Right atrium auricular region (tissue), 2 donors: Measurements from ENCODE around the gene COBL. TPM values are rescaled to one million over a fixed set of nuclear protein-coding genes. Genes with fewer than 3 reads are reported as not detected.

Experiments used
- DNase-seq: peaks from one replicate; pipeline ENCODE4 v3.0.0-alpha.2; 2019; ENCODE audit warnings: low spot score
- H3K27ac ChIP-seq, 2 donors: fragments of 200-600 bp; sonication (generic); 1 replicate in 1 of 2; 2 replicates in 1 of 2; pipeline ENCODE4 v1.5.1; 2016 to 2019
- H3K27me3 ChIP-seq, 2 donors: fragments of 200-600 bp; sonication (generic); one replicate each; pipeline versions ENCODE4 v1.5.1 to v1.6.0; 2017 to 2019
- H3K36me3 ChIP-seq: fragments of 200-600 bp; sonication (generic); one replicate; pipeline ENCODE4 v1.5.1; 2016
- H3K4me1 ChIP-seq, 2 donors: fragments of 200-600 bp; sonication (generic); one replicate each; pipeline versions ENCODE4 v1.5.1 to v1.6.0; 2017 to 2019
- H3K4me3 ChIP-seq, 2 donors: fragments of 200-600 bp; sonication (generic); 1 replicate in 1 of 2; 2 replicates in 1 of 2; pipeline ENCODE4 v1.5.1; 2017 to 2019; ENCODE audit warnings: mild to moderate bottlenecking in 1 of 2, moderate library complexity in 1 of 2
- H3K9me3 ChIP-seq, 2 donors: fragments of 200-600 bp; sonication (generic); one replicate each; pipeline ENCODE4 v1.5.1; 2019
- total RNA-seq, 2 donors: library from RNA; depleted of rRNA; stranded (reverse); fragments of >200 nt; gene quantifications; one replicate each; pipeline ENCODE4 v1.1.0, GENCODE V29; 2016
- TF ChIP-seq, protein P1 (sequence below), 2 donors: fragments of 200-600 bp; sonication (generic); IDR thresholded peaks; one replicate each; pipeline ENCODE4 v1.5.1; 2019; ENCODE audit warnings: antibody characterized with exemption in 2 of 2

Gene COBL
- total RNA-seq, 2 donors from 2014 or later = 26.3 to 31.4 TPM

GRCh38 chr7:51259766-51260165 lies 56.8 kb downstream of the COBL start:
- Histone ChIP-seq H3K4me1 (peaks cover 0 to 39% of the 10 kb centered on the region in 2 donors), H3K27ac (no peak overlapping the region)
- no peak for DNase-seq

DNA sequence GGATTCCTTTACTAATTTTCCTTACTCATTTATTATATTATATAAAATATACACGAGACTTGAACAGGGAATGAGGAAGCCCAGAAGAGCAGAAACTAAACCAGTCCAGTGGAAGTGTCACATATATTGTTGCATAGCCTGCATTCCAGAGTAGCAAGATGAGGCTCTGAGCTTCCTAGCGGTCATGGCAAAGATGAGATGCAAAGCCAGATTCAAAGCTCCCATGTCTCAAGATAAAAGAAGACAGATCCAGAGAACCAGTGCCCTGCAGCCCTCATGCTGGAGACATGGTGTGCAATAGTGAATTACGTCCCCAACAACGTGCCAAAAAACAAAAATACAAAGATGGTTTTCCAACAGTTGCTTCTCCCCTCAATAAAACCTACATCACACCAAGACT lies 59.7 kb downstream of the COBL start:
- no peaks in the 10 kb centered on the region for H3K9me3 ChIP-seq
- TF ChIP-seq, protein P1, sequence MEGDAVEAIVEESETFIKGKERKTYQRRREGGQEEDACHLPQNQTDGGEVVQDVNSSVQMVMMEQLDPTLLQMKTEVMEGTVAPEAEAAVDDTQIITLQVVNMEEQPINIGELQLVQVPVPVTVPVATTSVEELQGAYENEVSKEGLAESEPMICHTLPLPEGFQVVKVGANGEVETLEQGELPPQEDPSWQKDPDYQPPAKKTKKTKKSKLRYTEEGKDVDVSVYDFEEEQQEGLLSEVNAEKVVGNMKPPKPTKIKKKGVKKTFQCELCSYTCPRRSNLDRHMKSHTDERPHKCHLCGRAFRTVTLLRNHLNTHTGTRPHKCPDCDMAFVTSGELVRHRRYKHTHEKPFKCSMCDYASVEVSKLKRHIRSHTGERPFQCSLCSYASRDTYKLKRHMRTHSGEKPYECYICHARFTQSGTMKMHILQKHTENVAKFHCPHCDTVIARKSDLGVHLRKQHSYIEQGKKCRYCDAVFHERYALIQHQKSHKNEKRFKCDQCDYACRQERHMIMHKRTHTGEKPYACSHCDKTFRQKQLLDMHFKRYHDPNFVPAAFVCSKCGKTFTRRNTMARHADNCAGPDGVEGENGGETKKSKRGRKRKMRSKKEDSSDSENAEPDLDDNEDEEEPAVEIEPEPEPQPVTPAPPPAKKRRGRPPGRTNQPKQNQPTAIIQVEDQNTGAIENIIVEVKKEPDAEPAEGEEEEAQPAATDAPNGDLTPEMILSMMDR (IDR thresholded peaks at IDR 0.05) = no peak
- no peak for DNase-seq
- H3K27ac ChIP-seq = no peak overlapping the region
- no peaks in the 10 kb centered on the region for H3K27me3 ChIP-seq
- peaks cover 0 to 21% of the 10 kb centered on the region in 2 donors for H3K4me1 ChIP-seq
- H3K4me3 ChIP-seq = no peak overlapping the region
- H3K36me3 ChIP-seq = no peaks in the 10 kb centered on the region

More at GRCh38 chr7:51259766-51260165, 56.8 kb downstream of the COBL start:
- Histone ChIP-seq H3K4me3 (no peak overlapping the region), H3K9me3 (no peaks in the 10 kb centered on the region), H3K36me3 (no peaks in the 10 kb centered on the region), H3K27me3 (no peaks in the 10 kb centered on the region)
- TF ChIP-seq, protein P1 (IDR thresholded peaks at IDR 0.05) = no peak

DNA sequence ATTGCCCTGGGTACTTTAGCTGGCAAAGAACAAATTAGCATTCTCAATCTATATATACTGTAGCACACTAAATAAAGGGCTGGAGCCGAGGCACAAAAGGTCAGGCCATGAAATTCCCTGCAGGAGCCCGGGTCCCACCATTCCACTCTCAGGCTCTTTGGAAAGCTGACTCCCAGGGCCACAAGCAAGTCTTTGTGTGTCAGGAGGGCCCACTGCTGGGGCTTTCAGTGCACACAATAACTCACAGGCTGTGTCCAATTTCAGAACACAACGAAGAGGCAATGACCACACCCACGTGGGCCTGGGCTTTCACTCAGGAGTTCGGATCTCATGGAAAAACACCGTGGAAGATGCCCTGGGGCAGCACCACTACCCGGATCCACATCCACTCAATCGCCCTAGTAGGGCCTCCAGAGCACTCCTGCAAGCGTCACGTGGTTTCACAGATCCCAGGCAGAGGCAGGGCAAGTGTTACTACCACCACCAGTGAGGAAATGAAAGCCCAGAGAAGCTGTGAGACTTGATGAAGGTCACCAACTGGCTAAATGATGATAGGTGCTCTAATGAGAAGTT lies 60.3 kb downstream of the COBL start:
- Histone ChIP-seq H3K27ac (peak overlapping the region; percentile 15 to 58), H3K27me3 (no peaks in the 10 kb centered on the region), H3K36me3 (no peaks in the 10 kb centered on the region), H3K4me3 (no peak overlapping the region), H3K4me1 (peaks cover 0 to 18% of the 10 kb centered on the region in 2 donors), H3K9me3 (no peaks in the 10 kb centered on the region)
- peak; percentile 53 for DNase-seq
- TF ChIP-seq, protein P1 (IDR thresholded peaks at IDR 0.05) = no peak

- Histone ChIP-seq H3K27ac (peak overlapping the region; percentile 15 to 58), H3K4me3 (no peak overlapping the region), H3K4me1 (peaks cover 0 to 15% of the 10 kb centered on the region in 2 donors), H3K36me3 (no peaks in the 10 kb centered on the region), H3K9me3 (no peaks in the 10 kb centered on the region), H3K27me3 (no peaks in the 10 kb centered on the region)
- DNase-seq = peak; percentile 40
- TF ChIP-seq, protein P1 (IDR thresholded peaks at IDR 0.05) = no peak
Observed at GRCh38 chr7:51255536-51256208, 60.9 kb downstream of the COBL start.

DNA sequence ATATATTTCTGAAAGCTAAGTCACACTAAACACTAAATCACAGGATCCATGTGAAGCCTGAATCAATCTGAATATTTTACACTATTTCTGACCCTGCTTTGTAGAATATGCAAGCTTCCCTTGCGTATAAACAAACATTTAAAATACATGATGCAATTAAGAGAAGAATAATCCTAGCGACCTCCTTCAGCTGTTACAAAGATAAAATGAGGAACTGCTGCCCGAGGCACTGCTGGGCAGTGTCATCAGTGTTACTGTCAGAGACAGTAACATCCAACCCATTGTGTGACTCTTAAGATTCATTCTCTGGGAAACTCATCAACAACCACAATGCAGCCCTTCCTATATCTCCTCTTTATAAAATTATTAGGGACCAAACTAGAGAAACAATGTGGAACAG lies 61.6 kb downstream of the COBL start:
- TF ChIP-seq, protein P1 (IDR thresholded peaks at IDR 0.05) = no peak
- no peak overlapping the region for H3K4me3 ChIP-seq
- no peak for DNase-seq
- H3K9me3 ChIP-seq = no peaks in the 10 kb centered on the region
- no peaks in the 10 kb centered on the region for H3K36me3 ChIP-seq
- H3K4me1 ChIP-seq = peaks cover 0 to 13% of the 10 kb centered on the region in 2 donors
- H3K27ac ChIP-seq = peak overlapping the region; percentile 15 to 58
- no peaks in the 10 kb centered on the region for H3K27me3 ChIP-seq
